Esophagus squamous epithelium (tissue), 4 donors: ENCODE measurements around the gene BTBD2.

Source experiments
- CTCF ChIP-seq, 6 experiments: fragments of 450-650 bp in 4 of 6; fragments of 200-600 bp in 2 of 6; sonication (generic) in 2 of 6; IDR thresholded peaks; one replicate each; pipeline ENCODE4 v1.5.1; 2016 to 2019; ENCODE audit warnings: antibody characterized with exemption in 6 of 6, mild to moderate bottlenecking in 4 of 6, moderate library complexity in 4 of 6
- POLR2A ChIP-seq, 4 donors: fragments of 450-650 bp; IDR thresholded peaks; one replicate each; pipeline ENCODE4 v1.6.1; 2017; ENCODE audit warnings: antibody characterized with exemption in 4 of 4, mild to moderate bottlenecking in 4 of 4, moderate library complexity in 3 of 4

DNA sequence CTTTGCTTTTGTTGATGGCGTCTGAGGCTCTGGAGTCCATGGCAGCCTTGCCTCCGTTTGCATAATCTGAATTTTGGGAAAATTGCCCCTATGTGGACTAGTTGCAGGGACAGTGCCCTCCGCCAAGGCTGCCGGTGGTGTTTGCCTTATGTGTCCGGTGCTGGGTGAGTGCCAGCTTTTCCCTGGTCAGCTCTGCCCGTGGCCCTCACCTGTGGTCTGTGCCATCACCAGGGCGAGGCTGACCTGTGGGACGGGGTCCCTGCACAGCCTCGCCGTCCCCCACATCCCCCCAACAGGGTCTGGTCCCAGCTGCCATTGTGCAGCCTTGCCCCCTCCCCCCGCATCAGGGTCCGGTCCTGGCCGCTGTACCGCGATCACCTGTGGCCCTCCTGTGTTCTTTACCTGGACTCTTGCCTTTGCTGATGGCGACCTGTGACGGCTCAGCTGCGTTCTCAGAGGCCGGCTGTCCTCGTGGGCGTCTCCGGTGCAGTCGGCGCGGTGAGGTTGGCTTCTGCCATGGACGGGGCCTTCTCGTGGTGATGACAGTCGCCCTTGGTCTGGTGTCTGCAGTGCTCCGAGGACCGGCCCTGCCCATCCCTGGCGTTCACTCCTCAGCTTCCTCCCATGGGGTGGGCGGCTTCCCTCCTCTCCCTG lies 61.9 kb downstream of the BTBD2 start:
- no peak for TF ChIP-seq CTCF (IDR thresholded peaks at IDR 0.05)
- no peak for TF ChIP-seq POLR2A (IDR thresholded peaks at IDR 0.05)
